ENCODE data around the gene HEPN1.

Gene HEPN1

DNA sequence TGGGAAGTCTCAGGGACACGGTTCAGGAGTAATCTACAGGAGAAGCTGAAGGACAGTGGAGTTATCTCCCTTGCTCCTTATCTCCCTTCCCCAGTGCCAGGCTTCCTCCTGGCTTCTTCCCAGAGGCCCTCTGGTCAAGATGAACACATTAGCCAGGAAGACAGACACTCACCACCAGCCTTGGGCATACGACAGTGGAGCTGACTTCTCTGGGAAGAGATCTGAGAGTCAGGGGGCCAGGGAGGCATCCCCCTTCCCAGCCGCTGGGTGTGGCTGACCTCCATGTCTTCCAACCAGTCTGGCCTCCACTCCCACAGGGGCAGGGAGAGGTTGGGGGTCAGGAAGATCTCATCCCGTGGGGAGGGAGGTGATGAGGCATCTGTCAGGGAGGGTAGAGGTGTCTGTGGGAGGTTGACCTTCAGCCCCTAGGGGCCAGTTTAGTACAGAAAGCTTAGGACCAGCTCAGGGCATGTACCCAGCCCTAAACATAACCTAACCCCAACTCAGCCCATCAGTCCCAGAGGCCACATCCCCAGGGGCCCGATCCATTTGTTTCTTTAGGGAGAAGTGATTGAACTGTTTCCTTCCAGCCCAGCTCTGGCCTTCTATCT is 34.1 kb upstream of the HEPN1 start:
- FAIRE-seq (no peak), DNase-seq (ENCODE audit: insufficient read length, low spot score) (no peak)

DNA sequence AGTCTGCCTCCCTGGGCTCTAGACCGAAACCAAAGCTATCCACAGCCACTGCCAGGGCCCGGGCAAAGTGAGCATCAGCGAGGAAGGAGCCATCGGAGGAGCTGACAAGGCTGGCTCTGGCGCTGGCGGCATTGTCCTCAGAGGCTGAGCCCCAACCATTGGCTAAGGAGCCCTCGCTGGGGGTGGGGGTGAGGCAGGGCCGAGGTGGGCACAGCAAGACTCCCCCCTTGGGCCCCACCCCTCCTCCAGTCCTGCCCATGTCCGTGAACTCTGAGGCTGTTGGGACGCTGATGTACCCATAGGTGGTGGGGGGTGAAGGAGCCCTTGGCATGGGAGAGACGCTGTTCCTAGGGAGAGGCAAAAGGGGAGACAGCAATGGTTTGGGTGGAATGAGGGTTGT is 32.6 kb upstream of the HEPN1 start:
- DNase-seq (ENCODE audit: insufficient read length, low spot score) (no peak), FAIRE-seq (no peak)

DNA sequence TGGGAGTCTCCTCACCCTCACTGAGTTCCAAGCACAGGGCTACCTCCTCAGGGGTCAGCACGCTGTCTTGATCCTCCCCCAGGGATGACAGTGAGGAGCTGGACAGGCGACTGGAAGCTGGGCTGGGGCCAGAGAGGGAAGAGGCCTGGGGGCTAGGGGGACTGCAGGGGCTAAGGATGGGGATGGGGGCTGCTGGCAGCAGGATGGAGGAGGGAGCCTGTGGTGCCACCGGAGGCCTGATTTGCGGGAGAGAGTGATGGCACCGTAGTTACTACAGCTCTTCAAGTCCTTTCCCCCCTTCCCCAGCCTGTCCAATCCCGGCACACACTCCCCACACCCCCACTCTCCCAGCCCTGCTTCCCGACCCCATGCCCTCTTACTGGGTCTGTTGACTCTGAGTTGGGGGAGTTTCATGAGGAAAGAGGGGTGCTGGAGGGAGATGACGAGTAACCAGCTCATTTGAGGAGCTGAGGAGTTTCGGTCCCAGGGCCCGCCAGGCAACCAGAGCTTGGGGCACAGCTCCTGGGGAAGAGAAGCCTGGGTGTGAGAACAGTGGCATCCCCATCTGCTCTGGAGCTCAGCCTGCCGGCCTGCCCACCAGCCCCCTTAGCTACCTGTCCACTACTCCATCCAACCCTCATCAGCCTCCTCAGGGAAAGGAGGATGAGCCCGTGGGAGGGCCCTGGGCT is 31.9 kb upstream of the HEPN1 start:
- FAIRE-seq (no peak), DNase-seq (ENCODE audit: insufficient read length, low spot score) (no peak)

DNA sequence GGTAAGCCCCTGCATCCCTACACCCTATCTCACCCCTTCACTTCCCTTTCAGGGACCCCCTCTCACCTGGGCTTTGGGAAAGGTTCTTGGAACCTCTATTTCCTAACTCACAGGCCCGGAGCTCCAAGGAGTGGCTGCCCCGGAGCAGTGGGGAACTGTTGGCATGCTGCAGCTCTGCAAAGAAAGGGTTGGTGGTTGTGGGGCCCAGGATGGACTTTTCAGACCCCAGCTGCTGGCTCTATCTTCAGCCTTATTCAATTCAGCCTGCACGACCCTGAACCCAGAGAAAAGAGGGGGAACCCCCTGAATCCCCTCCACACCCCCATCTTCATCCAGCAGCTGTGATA is 31.4 kb upstream of the HEPN1 start:
- DNase-seq (ENCODE audit: insufficient read length, low spot score): no peak
- no peak for FAIRE-seq

DNA sequence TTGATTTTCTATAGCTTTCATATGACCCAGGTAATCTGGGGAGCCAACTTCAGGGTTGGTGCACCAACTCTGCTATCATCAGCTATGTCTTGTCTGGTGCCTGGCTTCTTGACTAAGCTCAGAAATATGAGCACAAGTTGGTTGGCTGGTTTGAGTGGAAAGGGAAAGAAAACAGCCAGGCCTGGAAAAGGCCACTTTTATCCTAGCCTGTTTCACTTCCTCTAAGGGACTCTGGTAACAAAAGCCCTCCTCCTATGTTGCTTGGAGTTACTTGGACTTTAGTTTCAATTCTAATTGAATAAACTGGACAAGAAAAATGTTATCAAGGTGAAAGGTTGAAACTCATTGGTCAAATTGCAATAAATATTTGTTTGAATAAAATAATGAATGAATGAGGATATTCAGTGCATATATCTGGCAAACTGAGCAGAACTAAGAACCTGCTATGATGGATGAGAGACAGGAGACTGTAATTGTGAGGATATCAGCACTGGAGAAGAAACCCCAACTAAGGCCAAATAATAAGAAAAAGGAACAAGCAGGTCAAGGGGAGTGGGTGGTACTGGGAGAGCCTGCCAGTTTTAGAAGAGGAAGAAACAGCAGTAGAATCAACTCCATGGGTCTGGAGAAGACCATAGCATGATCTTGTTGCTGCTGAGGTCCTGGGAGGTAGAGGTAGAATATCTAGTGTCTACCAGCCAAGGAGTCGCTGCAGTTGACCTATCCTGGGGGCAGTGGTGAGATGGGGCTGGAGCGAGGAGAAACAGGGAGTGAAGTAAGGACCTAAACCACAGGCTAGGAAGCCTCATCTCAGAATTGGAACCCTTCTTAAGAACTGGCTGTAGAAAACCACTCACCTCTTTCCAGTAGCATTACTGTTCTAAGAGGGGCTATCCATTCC is 29.6 kb upstream of the HEPN1 start:
- DNase-seq (ENCODE audit: insufficient read length, low spot score) (no peak), FAIRE-seq (no peak)

DNA sequence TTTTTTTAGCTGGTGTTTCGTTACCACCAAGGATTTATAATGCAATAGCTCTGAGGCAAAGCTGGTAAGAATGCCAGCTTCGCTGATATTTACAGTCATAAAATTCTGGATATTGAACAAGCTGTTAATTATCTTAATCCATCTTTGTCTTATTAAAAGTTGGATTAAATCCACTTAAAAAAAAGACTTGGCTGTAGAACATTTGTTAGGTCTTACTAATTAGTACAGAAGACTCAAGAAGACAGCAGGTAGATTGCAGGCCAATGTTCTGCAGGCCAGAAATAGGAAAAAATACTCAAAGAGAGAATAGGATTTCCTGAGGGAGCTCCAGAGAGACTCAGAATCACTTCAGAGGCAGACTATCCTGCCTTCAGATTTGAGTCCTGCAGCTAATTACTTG is 28.9 kb upstream of the HEPN1 start:
- FAIRE-seq (no peak), DNase-seq (ENCODE audit: insufficient read length, low spot score) (no peak)

DNA sequence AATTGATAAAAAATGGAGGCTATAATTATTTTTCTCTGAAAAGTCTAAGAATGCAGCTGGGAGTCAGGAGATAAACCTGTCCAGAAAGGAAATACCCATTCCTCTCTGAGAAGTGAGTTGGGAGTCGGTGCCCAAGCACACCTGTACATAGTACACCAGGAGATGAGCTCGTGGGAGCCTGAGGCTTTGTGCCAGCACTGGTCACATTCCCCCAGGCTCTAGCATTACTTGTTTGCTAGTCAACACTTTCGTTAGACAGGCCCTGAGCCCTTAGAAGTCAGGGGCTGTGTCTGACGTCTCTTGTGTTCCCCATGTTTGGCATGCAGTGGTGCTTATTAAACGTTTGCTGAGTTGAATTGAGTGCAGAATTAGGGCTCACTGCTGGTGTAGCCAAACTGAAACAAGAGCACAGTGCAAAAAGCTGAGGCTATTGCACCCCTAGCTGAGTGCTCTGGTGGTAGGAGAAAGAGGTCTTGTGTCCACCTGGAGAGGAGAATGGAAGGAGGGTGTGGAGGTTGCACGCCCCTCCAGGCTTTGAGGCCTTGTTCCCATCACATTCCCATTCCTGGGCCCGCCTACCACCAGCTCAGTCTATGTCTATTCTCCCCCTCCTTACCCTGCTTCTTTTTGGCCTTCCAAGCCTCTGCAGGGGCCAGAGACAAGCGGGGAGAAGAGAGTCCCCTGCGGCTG is 28.2 kb upstream of the HEPN1 start:
- no peak for FAIRE-seq

DNA sequence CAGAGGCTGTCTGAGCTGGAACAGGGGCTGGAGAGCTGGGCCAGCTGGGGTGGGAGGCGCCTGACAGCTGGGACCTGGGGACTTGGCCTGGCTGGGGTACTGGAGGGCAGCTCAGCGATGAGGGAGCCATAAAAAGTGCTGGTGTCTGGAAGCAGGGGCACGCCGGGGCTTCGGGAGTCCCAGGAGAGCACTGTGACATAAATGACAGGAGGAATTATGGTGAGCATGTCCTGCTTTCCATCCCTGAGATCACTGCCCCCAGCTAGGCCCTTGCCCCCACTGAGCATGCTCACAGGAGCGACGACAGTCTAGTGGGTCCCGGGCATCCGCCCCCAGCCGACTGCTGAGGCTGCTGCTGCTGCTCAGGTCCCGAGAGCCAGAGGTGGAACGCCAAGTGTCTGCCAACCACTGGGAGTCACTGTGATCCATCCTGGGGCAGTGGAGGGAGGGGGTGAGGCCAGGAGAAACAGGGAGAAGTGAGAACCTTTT is 27.6 kb upstream of the HEPN1 start:
- FAIRE-seq (no peak), DNase-seq (ENCODE audit: insufficient read length, low spot score) (no peak)

More for the DNA sequence above, 28.2 kb upstream of the HEPN1 start:
- no peak for DNase-seq (ENCODE audit: insufficient read length, low spot score)

DNA sequence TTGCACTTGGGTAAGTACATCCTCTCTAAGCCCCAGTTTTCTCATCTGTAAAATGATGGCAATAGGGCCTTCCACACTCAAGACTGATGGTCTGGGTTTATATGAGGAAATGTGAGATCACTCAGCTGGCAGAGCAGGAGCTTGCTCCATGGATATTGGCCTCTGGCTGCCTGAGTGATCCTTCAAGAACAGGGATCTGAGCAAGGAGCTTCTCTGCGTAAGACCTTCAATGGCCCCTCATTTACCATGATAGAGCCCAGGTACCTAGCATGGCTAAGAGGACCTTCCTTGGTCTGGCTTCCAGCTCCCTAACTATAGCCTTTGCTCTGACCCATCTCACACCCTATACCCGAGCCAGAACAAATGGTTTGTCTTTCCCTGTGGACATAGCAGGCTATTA is 26.9 kb upstream of the HEPN1 start:
- no peak for FAIRE-seq

DNA sequence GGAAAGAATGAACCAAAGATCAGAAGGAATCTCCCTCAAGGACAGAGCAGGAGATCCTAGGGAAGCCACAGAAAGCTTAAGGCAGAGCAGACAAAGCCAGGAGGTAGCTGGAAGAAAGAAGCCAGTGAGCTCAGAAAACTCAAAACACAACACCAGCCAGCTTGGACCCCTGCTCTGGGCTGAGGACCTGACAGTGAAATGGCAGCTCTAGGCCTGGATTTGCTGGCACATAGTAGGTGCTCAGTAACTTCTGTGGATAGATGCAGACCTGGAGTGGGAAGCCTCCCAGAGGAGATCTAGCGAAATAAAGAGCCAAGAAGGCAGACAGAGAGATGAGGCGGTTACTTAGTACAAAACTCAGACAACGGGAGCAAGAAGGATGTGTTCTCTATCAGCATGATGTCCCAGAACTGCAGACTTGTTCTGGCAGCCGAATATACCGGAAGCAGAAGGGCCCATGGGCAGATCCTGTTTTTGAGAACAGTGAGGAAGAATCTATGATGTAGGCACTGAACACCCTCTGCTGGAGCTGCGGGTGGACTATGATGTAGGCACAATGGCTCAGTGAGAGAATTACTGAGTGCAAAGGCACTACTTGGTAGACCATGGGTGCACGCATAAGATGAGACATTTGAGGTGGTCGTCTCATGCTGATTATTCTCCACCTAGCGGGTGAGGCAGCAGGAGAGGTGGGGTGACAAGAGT is 26.1 kb upstream of the HEPN1 start:
- DNase-seq (ENCODE audit: insufficient read length, low spot score) (no peak), FAIRE-seq (no peak)

More for the DNA sequence above, 26.9 kb upstream of the HEPN1 start:
- no peak for DNase-seq (ENCODE audit: insufficient read length, low spot score)

DNA sequence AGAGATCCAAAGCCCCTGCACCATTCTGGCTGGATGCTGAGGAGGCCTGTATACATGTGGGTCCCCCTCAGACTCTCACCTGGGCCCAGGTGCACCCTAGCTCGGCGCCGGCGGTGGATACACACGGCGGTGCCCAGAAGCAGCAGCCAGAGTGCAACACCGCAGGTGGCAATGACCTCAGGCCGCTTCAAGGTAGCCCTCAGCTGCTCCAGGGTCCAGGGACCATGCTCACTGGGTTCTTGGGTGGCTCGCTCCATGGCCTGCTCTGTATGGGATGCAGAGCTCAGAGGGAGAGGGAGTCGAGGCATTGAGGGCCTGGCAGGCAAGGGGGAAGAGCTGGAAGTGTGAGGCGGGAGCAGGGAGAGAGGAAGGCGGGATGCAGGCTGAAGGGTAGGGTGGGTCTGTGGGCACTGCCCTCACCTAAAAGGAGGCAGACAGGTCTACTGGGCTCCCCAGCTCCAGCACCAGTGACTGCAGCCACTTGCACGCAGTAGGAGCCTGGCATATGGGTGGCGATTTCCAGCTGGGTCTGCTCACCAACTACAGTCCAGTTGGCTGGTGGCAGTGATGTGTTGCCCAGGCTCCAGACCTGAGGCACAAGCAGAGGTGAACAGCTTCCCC is 25.2 kb upstream of the HEPN1 start:
- FAIRE-seq: no peak
- DNase-seq (ENCODE audit: insufficient read length, low spot score): no peak

DNA sequence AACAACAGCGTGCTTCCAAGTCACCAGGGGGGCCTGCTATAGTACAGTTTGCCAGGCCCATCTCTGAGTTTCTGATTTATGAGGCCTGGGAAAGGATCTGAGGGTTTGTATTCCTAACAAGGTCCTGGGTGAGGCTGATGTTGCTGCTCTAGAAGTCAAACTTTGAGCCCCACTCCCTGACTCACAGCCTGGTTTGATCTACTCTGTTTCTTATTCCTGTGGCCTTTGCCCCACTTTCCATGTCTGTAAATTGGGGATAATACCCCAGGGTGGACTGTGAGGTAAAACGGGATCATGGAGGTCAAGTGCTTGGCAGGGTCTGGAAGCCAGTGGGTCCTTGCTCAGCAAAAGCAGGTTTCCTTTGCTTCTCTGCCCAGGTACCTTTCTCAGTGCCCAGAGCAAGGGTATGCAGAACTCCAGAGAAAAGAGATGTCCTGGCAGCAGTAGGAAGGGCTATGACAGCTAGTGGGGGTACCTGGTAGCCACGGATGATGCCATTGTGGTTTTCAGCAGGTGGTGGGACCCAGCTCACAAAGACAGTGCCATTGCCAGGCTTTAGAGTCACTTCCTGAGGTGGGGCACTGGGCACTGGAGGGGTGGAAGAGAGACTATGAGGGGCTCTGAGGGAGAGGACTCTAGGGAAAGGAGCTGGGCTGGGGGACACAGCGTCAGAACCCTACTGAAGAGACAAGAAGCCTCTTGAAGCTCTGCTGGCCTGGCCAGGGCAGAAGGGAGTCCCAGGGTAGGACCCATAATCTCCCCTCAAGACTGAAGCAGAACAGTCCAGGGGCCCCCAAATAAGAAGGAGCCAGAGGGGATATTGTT is 24.2 kb upstream of the HEPN1 start:
- no peak for DNase-seq (ENCODE audit: insufficient read length, low spot score)

DNA sequence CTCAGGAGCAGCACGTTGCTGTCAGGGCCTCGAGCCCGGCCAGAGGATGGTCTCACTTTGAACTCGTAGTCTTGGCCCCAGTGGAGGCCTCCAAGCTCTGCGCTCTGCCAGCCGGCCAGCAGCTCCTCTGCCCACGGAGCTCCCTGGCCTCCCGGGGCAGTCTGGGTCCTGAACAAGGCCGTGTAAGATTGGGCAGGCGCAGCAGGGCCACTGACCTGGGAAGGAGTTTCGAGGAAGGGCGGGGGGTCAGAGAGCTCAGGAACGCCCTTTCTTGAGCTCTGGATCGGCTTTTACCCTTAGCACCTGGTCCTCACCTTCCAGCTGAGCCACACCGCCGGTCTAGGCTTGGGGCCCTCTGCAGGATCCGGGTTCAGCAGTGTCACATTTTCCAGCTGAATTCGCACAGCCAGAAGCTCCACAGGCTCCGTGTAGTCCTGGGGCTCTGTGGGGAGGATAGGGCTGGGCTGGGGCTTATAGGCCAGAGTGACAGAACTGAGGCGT is 23.5 kb upstream of the HEPN1 start:
- DNase-seq (ENCODE audit: insufficient read length, low spot score): no peak
- FAIRE-seq: no peak

More for the DNA sequence above, 24.2 kb upstream of the HEPN1 start:
- FAIRE-seq: no peak

DNA sequence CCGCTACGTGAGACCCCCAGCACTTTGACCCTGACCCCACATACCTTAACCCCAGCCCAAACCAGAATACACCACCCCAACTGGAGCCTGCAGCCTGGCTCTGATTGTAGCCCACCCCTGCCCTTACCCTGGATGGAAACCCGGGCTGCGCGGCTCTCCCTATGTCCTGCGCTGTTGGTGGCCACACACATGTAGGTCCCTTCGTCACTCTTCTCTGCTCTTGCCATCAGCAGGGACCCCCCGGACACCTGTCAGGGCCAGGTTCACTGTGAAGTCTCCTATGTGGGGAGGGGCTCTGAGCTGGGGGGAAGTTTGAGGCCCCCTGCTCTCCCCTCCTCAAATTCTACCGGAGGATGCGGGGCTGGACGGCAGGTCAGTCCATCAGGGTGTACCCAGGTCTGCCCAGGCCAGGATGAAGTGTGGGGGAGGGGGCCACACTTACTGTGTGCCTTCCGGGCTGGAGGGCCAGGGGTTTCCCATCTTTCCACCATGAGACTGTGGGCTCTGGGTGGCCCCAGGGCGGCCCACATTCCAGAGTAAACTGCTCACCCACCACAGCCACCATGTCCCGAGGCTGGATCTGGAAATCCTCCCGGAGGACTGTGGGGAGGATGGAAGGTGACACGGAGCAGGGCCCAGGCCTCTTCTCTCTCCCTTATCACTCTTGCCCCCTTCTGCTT is 22.8 kb upstream of the HEPN1 start:
- DNase-seq (ENCODE audit: insufficient read length, low spot score): no peak
- FAIRE-seq: no peak

DNA sequence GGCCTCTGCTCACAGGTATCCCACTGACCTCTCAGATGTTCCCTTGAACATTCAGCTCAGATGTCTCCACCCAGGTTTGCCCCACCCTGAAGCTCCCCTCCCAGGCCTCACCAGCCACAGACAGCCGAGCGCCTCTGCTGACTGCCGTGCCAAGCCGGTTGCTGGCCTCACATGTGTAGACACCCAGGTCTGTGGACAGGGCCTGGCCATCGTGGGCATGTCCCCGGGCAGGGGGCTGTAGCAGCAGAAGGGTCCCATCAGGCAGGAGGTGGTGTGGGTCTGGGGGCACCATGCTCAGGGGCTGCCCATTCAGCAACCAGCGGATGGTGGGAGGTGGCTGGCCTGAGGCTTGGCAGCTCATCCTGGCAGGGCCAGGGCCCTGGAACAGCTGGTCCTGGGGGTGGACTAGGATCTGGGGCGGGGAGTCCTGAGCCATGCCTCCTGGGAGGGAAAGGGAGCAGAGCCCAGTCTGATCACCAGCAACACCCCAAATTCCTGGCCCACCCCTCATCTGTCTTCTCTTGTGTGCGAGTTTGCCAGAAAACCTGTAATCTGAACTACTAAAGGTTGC is 22.1 kb upstream of the HEPN1 start:
- DNase-seq (ENCODE audit: insufficient read length, low spot score) (no peak), FAIRE-seq (no peak)

DNA sequence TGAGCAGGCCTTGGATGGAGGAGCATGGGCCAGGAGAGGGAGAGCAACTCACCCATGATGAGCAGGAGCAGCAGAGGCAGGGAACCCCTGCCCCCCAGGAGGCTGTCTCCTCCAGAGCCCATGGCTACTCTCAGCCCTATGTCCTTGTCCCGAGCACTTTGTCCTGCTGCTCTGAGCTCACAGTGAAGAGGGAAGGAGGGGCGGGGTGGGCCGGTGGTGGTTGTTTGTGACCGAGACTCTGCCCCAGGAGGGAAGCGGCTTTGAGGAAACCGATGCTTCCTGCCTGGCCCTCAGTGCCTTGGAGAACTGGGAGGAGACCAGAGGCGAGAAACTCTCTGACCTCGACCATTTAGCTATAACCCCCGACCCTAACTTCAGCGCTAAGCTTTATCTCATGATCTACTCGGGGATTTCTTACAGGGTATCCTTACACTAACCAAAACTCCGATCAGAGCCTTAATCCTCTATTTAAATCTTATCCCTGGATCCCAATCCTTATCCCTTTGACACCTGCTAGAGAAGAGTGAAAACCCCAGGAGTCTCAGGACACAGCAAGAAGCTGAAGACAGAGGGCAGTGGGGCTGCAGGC is 21.3 kb upstream of the HEPN1 start, which contains the start of gene ROBO4:
Gene ROBO4 (minus strand): TSS at position 192 of the 589 bp plus-strand sequence. CDS start 70 bp downstream, at position 122.
- DNase-seq (ENCODE audit: insufficient read length, low spot score) (no peak), FAIRE-seq (no peak)

DNA sequence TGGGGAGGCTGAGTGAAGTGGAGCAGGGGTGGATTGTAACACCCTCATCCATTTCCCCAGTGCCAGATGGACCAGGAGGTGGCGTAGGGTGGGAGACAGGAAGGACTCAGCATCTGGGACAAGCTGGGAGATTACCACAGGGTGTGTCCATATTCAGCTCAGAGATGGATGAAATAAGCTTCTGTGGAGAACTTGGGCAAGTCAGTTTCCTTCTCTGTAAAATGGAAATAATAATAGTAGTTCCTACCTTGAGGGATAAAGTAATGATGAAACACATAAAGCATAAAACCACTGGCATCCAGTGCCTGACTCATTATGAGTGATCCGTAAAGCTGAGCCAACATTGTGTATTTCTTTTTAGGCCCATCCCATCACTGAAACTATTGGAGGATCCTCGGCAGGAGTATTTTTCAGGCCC is 20.8 kb upstream of the HEPN1 start:
- FAIRE-seq: no peak
- DNase-seq (ENCODE audit: insufficient read length, low spot score): no peak

Data from GM19239 (cell line).